GM19043 (cell line): ENCODE results near the gene NOD1.
A peak's percentile ranks its signal among the peaks of the same experiment; 100 is the strongest.
"Not testable (repeated sequence)": the region's sequence is repeated elsewhere in the genome, so short reads cannot be mapped to it uniquely, and the experiment has no call there.

Experiments used
- ATAC-seq: cut with Tn5 transposase; IDR thresholded peaks from one replicate; pipeline ENCODE4 v1.9.1; 2021; ENCODE audit warnings: low read depth; ENCODE audit not compliant: unreplicated experiment

The NOD1 gene

GRCh38 chr7:30478349-30479201, at the start of gene NOD1:
TSS of gene NOD1 (minus strand) at chr7:30478784. CDS start at chr7:30456921, 21,863 bp downstream.
- peak; percentile 91 for ATAC-seq

GRCh38 chr7:30527297-30527696, 48.7 kb upstream of the NOD1 start:
- ATAC-seq: not testable (repeated sequence)

GRCh38 chr7:30526163-30526562, 47.6 kb upstream of the NOD1 start:
- no peak for ATAC-seq

GRCh38 chr7:30525429-30525828, 46.8 kb upstream of the NOD1 start:
- ATAC-seq: no peak

- ATAC-seq: no peak
These were observed 46.0 kb upstream of the NOD1 start for GRCh38 chr7:30524545-30524944.

GRCh38 chr7:30523466-30523865, 44.9 kb upstream of the NOD1 start:
- no peak for ATAC-seq

- no peak for ATAC-seq
These were observed 43.6 kb upstream of the NOD1 start for GRCh38 chr7:30522159-30522558.

- no peak for ATAC-seq
These were observed 42.9 kb upstream of the NOD1 start for GRCh38 chr7:30521532-30521931.

- no peak for ATAC-seq
These were observed 40.5 kb upstream of the NOD1 start for GRCh38 chr7:30519122-30519521.

GRCh38 chr7:30515761-30516160, 37.2 kb upstream of the NOD1 start:
- no peak for ATAC-seq

GRCh38 chr7:30514776-30515175, 36.2 kb upstream of the NOD1 start:
- ATAC-seq: no peak

- ATAC-seq: no peak
These were observed 35.6 kb upstream of the NOD1 start for GRCh38 chr7:30514177-30514576.

GRCh38 chr7:30513762-30514161, 35.2 kb upstream of the NOD1 start:
- no peak for ATAC-seq

GRCh38 chr7:30511973-30512662, 33.5 kb upstream of the NOD1 start:
- ATAC-seq: no peak

- no peak for ATAC-seq
These were observed 32.9 kb upstream of the NOD1 start for GRCh38 chr7:30511494-30511893.

- no peak for ATAC-seq
These were observed 31.8 kb upstream of the NOD1 start for GRCh38 chr7:30510124-30511075.

GRCh38 chr7:30509171-30509857, 30.7 kb upstream of the NOD1 start:
- ATAC-seq: not testable (repeated sequence)

GRCh38 chr7:30507346-30507900, 28.8 kb upstream of the NOD1 start:
- ATAC-seq: not testable (repeated sequence)

GRCh38 chr7:30505174-30505697, 26.7 kb upstream of the NOD1 start:
- peak; percentile 10 for ATAC-seq
